A549 treated with CpdA at 1 μM for 4 hours (cell line): ENCODE measurements around the gene SRPK1. TPM values are rescaled to one million over a fixed set of nuclear protein-coding genes. Genes with fewer than 3 reads are reported as not detected.

Experiments used
- total RNA-seq: library from RNA; stranded (reverse); fragments of 200-300 nt; extraction: Qiagen RNA extraction; gene quantifications from 5 replicates; pipeline ENCODE4 v1.2.3, GENCODE V29; 2022; ENCODE audit warnings: low read depth

Gene SRPK1
- total RNA-seq, result 29.1 to 48.1 TPM (median 32.5 TPM) in 5 replicates

GRCh38 chr6:35920793-35921732 lies at the start of gene SRPK1:
TSS of gene SRPK1 (minus strand) at chr6:35921098. CDS start at chr6:35921056, 42 bp downstream.

DNA sequence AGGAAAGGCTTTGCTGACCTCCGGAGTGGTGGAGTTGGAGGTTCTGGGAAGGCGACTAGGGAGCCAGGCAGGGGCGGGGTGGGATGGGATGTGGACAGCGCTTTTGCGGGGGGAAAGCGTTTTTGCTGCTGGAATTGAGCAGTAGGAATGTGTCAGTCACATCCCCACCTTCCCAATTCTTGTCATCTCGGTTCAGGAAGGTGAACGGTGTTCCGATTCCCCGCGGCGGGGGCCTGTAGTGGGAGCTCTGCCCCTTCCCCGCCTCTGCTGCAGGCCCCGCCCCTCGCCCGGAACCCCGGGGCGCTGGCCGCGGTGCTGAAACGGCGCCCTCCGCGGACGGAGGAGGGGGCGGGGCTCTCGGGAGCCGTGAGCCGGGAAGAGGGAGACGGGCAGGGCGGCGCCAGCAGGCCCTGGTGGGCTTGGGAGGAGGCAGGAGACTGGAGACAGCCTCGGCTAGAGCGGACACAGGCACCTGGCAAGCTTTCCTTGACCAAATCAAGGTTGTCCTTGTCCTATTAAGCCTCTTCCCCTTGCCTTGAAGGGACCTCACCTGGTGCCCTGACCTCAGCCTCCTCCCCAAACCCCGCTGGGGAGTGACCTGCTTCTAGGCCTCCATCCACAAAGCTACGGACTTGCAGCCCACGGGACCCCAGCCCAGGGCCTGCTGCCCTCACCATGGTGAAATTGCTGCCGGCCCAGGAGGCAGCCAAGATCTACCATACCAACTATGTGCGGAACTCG lies 115.7 kb downstream of the SRPK1 start, which contains the start of gene LHFPL5:
TSS of gene LHFPL5 (plus strand) at position 357 of the 741 bp plus-strand sequence. CDS start at position 676, 319 bp downstream.

Other genes with a start within 250 kb of the SRPK1 start
- gene FKBP5, start 232.2 kb downstream of the SRPK1 start, total RNA-seq, result 8.7 to 13.8 TPM (median 9.6 TPM) in 5 replicates
- 0.23 to 0.47 TPM (median 0.32 TPM) in 4 of 5 replicates, not detected in the other for gene ARMC12, start 184.1 kb downstream of the SRPK1 start, total RNA-seq
- gene CLPSL2, start 144.5 kb downstream of the SRPK1 start, total RNA-seq, result 1.0 to 1.4 TPM in 2 of 5 replicates, not detected in the others
- gene CLPSL1, start 140.1 kb downstream of the SRPK1 start, total RNA-seq, result not detected in 5 replicates
- not detected in 5 replicates for gene CLPS, start 123.8 kb downstream of the SRPK1 start, total RNA-seq
- gene LHFPL5, start 115.7 kb downstream of the SRPK1 start, total RNA-seq, result 0.13 to 0.22 TPM (median 0.16 TPM) in 3 of 5 replicates, not detected in the others
- not detected in 5 replicates for gene SLC26A8, start 103.5 kb upstream of the SRPK1 start, total RNA-seq
- gene MAPK14, start 106.7 kb upstream of the SRPK1 start, total RNA-seq, result 23.0 to 27.0 TPM (median 25.4 TPM) in 5 replicates
- 0.84 to 2.0 TPM (median 1.1 TPM) in 5 replicates for gene MAPK13, start 209.4 kb upstream of the SRPK1 start, total RNA-seq